ENCODE results near the gene NOTCH2. TPM values are rescaled to one million over a fixed set of nuclear protein-coding genes. Genes with fewer than 3 reads are reported as not detected.

NOTCH2 gene
- total RNA-seq, 1 experiment from 2014 or later: 69.0 TPM

DNA sequence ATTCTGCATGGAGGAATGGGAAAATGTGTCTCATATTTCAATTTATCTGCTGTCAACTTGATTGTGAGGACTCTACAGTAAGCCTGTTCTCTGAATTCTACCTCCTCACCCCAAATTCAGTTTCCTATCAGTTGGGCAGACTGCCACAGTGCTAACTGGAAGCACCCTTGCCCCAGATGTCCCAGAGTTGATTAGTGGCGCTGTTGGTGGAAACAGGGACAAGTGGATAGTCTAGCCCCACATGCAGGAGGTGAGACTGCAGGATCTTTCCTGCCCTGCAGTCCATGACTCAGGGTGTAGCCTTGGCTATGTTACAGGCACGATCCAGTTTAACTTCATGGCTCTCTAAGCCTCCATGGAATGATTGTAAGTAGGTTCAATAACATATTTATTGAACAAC lies 195.3 kb downstream of the NOTCH2 start:
- peak; percentile 31 for DNase-seq (ENCODE audit: low read depth)

DNA sequence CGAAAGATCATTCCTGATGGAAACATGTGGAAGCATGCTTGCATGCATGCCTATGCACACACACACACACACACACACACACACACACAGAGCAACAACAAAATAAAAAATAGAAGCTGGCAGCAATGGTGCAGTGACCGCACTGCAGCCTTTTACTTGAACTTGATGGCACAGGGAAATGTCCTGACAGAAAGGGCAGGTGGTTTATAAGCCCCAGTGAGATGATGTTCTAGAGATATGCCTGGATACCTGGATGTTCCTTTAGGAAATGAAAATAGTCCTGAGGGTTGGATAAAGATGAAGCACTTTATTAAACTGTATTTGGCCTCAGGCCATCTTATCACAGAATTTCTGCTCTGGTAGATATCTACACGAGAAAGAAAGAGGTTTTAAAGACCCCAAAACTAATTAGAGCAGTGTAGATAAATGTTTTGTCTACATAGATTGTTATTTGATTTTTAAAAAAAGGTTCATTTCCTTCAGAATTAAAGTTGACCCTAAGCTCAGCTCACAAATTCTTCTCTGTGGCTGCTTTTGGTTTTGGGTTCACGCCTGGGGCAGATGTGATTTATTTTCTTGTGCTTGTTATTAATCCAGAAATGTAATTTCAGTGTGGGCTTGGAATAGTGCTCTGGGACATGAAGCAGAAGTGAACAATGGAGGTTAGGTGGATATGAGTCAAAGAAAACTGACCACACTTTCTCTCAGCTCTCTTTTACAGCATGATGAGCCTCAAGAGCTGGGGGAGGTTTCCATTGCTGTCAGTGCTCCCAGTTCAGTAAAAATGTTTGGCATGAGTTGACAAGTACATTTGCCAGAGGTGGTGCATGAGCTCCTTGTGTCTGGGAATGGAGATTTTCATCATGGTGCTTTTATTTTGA lies 196.1 kb downstream of the NOTCH2 start:
- peak; percentile 92 for DNase-seq (ENCODE audit: low read depth)

DNA sequence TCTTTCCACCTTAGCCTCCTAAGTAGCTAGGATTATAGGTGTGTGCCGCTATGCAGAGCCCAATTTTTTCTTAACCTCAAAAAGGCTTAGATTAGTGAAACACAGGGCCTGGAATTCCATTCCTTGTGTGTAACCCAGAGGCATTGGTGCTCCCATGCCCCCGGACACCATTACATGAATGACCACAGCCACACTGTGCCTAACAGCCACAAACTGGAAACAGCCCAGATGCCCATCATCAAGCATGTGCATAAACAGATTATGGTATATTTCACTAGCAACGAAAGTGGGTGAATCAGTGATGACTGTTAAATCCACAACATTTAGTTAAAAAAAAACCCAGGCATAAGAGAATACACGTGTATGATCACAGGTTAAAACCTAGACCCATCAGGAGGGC lies 197.6 kb downstream of the NOTCH2 start:
- peak; percentile 62 for DNase-seq (ENCODE audit: low read depth)

DNA sequence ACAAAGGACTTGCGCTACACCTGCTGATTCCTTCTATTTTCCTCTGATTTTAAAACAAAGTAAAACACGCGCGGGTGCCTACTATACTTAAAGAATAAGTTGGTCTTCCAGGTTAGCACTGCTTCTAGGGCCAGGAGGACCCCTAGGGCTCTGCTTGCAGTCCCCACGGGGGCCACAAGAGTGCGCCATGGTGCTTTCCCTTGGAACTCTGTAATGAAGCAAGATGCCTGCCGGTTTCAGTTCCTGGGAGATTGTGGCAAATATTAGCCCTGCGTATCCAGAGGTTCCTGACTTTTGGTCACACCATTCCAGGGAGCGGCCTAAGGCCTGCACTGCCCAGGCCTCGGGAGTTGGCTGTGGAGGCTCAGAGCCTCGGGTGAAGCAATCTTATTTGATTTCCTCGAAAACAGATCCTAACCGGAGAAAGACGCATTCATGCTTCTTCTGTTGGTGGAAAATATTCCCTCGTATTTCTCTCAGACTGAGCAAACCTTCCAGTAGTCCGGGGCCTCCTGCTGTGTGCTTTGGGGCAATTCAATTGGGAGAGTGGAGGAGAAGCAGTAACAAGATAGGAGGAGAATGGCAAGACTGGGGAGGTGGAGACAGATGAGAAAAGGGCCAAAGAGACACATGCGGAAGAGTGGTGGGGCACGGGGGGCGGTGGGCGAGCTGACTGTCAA lies 198.4 kb downstream of the NOTCH2 start:
- DNase-seq (ENCODE audit: low read depth): peak; percentile 73

DNA sequence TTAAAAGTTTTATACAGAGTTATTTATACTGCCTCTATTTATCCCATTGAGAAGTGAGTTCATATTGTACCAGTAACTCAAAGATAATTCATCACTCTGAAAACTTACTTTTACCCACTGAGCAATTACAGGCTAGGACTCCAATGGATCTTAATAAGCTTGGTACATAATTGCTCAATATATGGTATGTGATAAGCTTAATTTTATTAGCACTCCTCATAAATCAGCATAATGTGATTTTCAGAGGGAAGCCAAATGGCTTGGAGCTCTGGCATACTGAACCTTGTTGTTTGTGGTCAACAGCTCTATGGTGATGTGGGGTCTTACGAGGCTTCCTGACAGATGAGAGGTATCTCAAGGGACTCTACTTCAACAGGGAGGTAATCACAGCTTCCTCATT lies 199.5 kb downstream of the NOTCH2 start:
- no peak for DNase-seq (ENCODE audit: low read depth)

DNA sequence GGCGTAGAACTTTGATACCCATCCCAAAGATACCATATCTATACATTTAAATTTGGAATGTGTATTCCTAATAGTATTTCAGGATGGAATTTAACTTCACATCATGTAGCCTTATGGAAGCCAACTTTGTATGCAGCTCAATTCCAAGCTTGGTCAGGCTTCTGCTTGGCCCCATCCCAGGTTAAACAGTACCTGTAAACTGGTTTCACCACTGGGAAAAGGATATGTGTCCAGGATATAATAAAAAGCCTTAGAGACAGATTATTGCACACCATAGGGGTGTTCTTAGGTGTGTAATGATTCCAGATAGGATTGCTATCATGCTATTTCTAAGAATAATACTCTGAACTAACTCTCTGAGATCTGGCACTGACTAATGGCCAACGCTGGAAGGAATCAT lies 201.3 kb downstream of the NOTCH2 start:
- no peak for DNase-seq (ENCODE audit: low read depth)

DNA sequence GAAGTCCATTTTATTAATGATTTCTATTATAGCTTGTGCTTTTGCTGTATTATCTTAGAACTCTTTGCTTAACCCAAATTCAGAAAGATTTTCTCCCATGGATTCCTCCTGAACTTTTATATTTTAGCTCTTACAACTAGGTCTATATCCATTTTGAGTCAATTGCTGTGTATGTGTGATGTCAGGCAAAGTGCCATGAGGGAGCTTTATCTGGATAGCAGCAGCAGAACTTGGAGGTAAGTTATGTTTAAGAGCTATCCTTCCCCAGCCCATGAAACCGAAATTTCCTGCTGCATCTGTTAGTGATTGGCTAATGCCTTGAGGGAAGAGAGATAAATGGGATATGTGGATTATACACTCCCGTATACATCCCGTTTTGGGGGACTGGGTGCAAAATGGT lies 203.0 kb downstream of the NOTCH2 start:
- no peak for DNase-seq (ENCODE audit: low read depth)

DNA sequence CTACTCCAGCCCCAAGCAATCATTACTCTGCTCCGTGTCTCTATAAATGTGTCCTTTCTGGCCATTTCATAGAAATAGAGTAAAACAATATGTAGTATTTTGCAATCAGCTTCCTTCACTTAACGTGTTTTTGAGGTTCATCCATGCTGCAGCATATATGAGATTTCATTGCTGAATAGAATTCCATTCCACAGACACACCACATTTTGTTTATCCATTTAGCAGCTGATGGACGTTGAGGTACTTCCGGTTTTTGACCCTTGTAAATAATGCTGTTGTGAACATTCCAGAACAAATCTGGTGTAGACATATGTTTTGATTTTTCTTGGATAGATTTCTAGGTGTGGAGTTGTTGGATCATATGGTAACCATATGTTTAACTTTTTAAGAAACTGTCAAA lies 203.8 kb downstream of the NOTCH2 start:
- DNase-seq (ENCODE audit: low read depth): peak; percentile 41

DNA sequence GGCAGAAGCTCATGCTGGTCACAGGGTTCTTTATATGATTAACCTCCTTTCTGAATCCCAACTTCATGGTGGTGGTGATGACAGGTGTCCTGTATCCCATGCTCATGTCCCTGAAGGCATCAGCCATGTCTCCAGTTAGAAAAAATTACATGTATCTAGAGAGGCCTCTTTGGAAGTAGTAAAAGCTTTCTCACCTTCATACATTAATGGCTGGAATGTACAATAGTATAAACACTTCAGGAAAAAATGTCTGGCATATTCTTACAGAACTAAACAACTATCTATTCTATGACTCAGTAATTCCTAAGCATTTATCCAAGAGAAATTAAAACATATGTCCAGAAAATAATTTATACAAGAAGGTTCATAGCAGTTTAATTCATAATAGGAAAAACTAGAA lies 207.2 kb downstream of the NOTCH2 start:
- no peak for DNase-seq (ENCODE audit: low read depth)

Other genes starting within 250 kb of the NOTCH2 start
- gene ADAM30, start 173.1 kb downstream of the NOTCH2 start, total RNA-seq (2014; rRNA removed; shearing (Covaris generic)): not detected in 2 replicates
- 38.4 and 39.0 TPM in 2 replicates for gene SEC22B, start 106.9 kb upstream of the NOTCH2 start, total RNA-seq (2014; rRNA removed; shearing (Covaris generic))

Measured in RPMI7951 (cell line).